Mucosa of descending colon (tissue), 3 donors: Measurements from ENCODE around the gene KLHL25. TPM values are rescaled to one million over a fixed set of nuclear protein-coding genes. Genes with fewer than 3 reads are reported as not detected.

Experiments
- ATAC-seq: fragments of 200-7000 bp; cut with Tn5 transposase; one replicate; pipeline ENCODE4 v1.9.1; 2020; ENCODE audit warnings: mild to moderate bottlenecking, moderate library complexity
- DNase-seq, 3 donors: peaks; one replicate each; pipeline ENCODE4 v3.0.0-alpha.2; 2020
- H3K36me3 ChIP-seq: fragments of 200-600 bp; one replicate; pipeline ENCODE4 v1.8.0; 2021; ENCODE audit warnings: low read depth, mild to moderate bottlenecking
- H3K4me1 ChIP-seq: fragments of 200-600 bp; one replicate; pipeline ENCODE4 v1.8.0; 2021; ENCODE audit warnings: low read depth, mild to moderate bottlenecking
- H3K4me3 ChIP-seq: fragments of 200-600 bp; one replicate; pipeline ENCODE4 v1.8.0; 2021; ENCODE audit warnings: mild to moderate bottlenecking
- H3K9me3 ChIP-seq: fragments of 200-600 bp; one replicate; pipeline ENCODE4 v1.8.0; 2021; ENCODE audit warnings: mild to moderate bottlenecking
- intact Hi-C, 2 donors: fragments of 100-400 bp; cut with DNase I in 1 of 2; cut with micrococcal nuclease in 1 of 2; formaldehyde crosslinking; loops; one replicate each; pipeline versions ENCODE4 v1.11.0 to v1.11.1; 2022; cut with DNase I, micrococcal nuclease
- total RNA-seq, 3 donors: library from RNA; stranded (reverse); fragmentation: NEBNext Ultra II Directional in 2 of 3; extraction: Animal tissue kit (Norgen Biotek cat#: 25700) in 2 of 3; gene quantifications; one replicate each; pipeline versions ENCODE4 v1.2.1 to v1.2.4, GENCODE V29; 2021 to 2023
- TF ChIP-seq, protein P1 (sequence below): fragments of 200-600 bp; IDR thresholded peaks from one replicate; pipeline ENCODE4 v1.8.0; 2022; ENCODE audit warnings: antibody characterized with exemption, mild to moderate bottlenecking
- donor health status: DM: no; HTN: no; CAD: no; lungs with moderate emphysema.
- donor health status: DM: no; HTN: no; CAD: no.
- donor health status: DM: no; HTN: yes; CAD: no.

KLHL25 gene
- total RNA-seq, 3 donors from 2014 or later = 7.4 to 8.8 (median 7.7) TPM

DNA sequence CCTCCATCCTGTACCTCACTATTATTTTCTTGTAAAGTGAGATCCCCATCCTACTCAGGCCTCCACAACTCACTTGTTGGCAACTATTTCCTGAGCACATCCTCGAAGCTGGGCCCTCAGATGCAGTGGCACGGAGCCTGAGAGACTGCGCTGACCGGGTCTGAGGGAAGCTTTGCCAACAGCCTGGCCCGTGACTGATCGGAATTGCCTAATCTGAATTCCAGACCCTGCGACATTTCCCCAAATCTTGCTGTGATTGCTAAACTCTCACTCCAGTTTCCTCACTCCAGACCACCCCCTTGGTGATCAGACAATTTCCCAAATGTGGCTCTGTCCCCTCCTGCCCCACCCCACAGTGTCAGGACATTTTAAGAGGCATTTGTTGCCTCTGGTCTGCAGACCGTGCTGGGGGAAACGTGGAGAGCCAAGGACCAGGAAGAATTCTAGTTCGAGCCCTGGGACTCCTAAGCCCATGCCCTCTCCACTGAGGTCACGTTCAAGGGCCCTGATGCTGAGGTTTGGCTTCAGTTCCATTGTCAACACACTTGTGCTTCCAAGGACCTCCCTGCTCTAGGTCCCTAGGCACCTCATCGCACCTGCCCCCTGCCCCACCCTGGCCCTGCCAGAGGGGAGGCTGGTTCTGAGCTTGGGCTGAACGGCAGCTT lies 22.8 kb downstream of the KLHL25 start:
- intact Hi-C loops = no loop called here
- Histone ChIP-seq H3K4me3 (no peak overlapping the region), H3K9me3 (no peaks in the 10 kb centered on the region), H3K36me3 (no peaks in the 10 kb centered on the region), H3K4me1 (peaks cover 13% of the 10 kb centered on the region)
- DNase-seq (no peak), ATAC-seq (peak; percentile 10)
- TF ChIP-seq, protein P1, sequence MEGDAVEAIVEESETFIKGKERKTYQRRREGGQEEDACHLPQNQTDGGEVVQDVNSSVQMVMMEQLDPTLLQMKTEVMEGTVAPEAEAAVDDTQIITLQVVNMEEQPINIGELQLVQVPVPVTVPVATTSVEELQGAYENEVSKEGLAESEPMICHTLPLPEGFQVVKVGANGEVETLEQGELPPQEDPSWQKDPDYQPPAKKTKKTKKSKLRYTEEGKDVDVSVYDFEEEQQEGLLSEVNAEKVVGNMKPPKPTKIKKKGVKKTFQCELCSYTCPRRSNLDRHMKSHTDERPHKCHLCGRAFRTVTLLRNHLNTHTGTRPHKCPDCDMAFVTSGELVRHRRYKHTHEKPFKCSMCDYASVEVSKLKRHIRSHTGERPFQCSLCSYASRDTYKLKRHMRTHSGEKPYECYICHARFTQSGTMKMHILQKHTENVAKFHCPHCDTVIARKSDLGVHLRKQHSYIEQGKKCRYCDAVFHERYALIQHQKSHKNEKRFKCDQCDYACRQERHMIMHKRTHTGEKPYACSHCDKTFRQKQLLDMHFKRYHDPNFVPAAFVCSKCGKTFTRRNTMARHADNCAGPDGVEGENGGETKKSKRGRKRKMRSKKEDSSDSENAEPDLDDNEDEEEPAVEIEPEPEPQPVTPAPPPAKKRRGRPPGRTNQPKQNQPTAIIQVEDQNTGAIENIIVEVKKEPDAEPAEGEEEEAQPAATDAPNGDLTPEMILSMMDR = no peak

DNA sequence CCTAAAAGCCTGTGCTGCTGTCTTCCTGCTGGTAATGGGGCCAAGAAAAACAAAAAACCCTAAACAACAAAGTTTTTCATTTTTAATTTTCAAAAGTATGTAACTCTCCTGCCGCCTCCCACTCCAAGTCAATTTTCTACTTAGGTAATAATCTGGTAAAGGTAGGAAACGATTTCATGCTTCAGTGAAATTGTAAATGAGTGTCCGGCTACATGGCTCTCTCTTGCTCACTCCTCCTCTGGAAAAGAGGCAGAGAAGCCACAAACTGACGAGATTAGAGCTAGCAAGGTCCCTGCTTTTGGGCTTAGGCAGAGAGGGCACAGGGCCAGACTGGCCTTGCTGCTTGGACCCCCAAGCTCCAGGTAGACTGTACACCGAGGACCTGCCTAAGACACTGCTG lies 23.5 kb downstream of the KLHL25 start:
- Histone ChIP-seq H3K4me3 (no peak overlapping the region), H3K9me3 (no peaks in the 10 kb centered on the region), H3K4me1 (peaks cover 13% of the 10 kb centered on the region), H3K36me3 (no peaks in the 10 kb centered on the region)
- no peak for ATAC-seq
- TF ChIP-seq, protein P1 = no peak
- DNase-seq = no peak
- intact Hi-C loops = no loop called here

DNA sequence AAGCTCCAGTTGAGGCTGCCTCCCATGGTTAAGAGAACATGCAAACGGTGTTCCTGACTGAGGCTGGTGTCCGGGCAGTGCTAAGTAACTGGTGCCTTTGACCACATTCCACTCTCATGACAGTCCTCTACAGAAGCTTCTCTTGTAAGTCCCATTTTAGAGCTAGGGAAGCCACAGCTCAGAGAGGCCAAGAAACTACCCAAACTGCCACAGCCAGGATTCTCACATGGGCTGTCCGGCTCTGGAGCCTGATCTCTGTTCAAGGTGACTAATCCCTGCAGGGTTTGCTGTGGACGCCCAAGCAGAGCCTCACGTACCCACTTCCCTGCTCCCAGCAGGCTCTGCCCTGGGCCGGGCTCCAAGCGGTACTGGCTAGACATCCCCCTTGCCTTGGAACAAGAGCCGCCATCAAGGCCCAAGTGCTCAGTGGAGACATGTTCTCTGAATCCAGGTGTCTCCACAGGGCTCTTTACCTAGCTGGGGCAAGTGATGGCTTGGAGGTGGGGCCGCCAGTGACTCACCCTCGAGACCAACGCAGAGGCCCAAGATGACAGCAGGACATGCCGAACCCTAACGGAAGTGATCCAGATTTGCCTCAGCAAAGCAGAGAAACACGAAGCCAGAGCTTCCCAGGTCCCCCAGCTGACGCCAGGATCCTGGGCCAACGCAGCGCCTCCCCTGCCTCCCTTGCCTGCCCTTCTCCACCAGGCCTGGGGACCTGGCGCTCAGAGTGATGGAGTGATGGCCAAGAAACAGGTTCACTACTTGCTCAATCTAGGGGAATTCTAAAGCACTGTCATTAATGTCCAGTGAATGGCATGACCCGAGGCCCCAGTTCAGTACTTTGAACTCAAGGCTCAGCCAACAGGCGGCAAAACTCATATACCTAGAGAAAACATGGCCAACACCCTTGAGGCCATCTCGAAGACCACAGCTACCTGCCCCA lies 24.4 kb downstream of the KLHL25 start:
- Histone ChIP-seq H3K36me3 (no peaks in the 10 kb centered on the region), H3K4me3 (no peak overlapping the region), H3K4me1 (peaks cover 13% of the 10 kb centered on the region), H3K9me3 (no peaks in the 10 kb centered on the region)
- DNase-seq (no peak), ATAC-seq (no peak)
- TF ChIP-seq, protein P1 = no peak
- intact Hi-C loops = no loop called here

DNA sequence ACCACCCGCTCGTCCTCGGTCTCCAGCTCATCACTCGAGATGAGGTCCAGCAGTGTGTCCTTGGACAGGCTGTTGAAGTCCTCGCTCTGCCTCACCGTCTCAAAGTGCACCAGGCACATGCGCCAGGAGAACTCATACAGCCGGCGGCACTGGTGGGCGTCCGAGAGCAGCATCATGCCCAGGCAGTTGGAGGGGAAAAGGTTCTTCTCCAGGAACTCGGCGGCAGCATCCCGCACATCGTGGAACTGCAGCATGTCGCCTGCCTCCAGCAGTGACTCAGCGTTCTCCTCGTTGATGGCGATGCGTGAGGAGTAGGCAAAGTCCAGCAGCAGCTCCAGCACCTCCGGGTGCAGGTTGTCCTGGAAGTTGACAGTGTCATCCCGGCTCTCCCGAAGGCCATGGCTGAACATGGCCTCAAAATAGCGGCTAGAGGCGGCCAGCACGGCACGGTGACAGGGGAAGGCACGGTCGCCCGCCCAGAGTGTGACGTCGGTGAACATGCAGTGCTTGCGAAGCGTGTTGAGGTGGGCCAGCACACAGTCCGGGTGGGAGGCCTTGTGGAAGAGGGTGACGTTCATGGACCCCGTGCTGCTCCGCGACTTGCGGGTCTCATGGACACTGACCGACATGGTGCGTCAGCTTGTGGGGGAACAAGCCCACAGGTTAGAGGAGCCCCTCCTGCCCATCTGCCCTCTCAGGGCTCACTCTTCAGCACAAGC lies 25.4 kb downstream of the KLHL25 start:
- intact Hi-C loops = no loop called here
- ATAC-seq = no peak
- Histone ChIP-seq H3K9me3 (no peaks in the 10 kb centered on the region), H3K4me3 (no peak overlapping the region), H3K36me3 (no peaks in the 10 kb centered on the region), H3K4me1 (peaks cover 13% of the 10 kb centered on the region)
- TF ChIP-seq, protein P1 = no peak
- DNase-seq = no peak

DNA sequence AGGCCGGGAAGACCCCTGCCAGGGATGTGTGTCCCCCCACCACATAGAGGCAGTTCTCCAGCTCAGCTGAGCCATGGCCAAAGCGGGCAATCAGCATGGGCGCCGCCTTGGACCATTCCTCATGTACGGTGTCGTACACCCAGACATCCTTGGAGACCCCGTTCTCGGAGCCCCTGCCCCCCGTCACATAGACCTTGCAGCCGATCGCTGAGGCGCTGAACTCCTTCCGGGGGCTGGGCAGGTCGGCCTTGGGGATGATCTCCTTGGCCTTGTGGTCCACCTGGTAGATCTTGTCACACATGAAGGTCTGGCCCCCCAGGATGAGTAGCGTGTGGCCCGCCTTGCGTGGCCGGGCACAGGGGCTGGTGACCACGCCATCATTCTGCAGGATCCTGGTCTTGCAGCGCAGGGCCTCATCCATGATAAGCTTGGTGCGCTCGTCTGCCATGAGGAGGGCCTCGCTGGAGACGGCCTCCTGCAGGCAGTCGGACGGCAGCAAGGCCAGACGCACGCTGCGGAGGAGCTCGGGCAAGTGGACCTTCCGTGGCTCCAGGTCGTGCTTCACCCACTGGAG lies 26.0 kb downstream of the KLHL25 start:
- H3K4me1 ChIP-seq = peaks cover 13% of the 10 kb centered on the region
- TF ChIP-seq, protein P1 = no peak
- intact Hi-C loops = no loop called here
- no peak for DNase-seq
- ATAC-seq = no peak
- no peak overlapping the region for H3K4me3 ChIP-seq
- no peaks in the 10 kb centered on the region for H3K36me3 ChIP-seq
- no peaks in the 10 kb centered on the region for H3K9me3 ChIP-seq
